ENCODE results near the gene TIMM9.

DNA sequence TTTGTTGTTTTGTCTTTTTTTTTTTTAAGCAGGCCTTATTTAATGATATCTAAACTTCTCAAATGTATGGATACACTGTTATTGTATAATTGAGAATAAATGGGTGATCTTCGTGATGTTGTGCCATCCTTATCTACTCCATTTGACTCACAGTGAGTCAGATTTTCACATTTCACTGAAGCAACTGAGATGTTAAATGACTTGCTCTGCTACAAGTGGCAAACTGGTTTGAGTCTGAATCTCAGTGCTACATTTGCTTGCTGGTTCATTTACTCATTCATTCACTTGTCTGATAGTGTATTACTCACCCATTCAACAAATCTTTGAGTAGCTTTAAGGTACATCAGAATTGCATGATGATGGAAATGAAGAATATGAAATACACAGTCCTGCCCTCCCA lies 2.8 kb upstream of the TIMM9 start:
- TF ChIP-seq, protein P1, sequence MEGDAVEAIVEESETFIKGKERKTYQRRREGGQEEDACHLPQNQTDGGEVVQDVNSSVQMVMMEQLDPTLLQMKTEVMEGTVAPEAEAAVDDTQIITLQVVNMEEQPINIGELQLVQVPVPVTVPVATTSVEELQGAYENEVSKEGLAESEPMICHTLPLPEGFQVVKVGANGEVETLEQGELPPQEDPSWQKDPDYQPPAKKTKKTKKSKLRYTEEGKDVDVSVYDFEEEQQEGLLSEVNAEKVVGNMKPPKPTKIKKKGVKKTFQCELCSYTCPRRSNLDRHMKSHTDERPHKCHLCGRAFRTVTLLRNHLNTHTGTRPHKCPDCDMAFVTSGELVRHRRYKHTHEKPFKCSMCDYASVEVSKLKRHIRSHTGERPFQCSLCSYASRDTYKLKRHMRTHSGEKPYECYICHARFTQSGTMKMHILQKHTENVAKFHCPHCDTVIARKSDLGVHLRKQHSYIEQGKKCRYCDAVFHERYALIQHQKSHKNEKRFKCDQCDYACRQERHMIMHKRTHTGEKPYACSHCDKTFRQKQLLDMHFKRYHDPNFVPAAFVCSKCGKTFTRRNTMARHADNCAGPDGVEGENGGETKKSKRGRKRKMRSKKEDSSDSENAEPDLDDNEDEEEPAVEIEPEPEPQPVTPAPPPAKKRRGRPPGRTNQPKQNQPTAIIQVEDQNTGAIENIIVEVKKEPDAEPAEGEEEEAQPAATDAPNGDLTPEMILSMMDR (IDR thresholded peaks at IDR 0.05): no peak
- no peak for TF ChIP-seq EZH2 (IDR thresholded peaks at IDR 0.05; ENCODE audit: borderline replicate concordance, insufficient read depth, low read depth, low read length, poor library complexity, severe bottlenecking)

Measured in B cell (primary cell).